ENCODE data around the gene PDE9A.

Gene PDE9A

DNA sequence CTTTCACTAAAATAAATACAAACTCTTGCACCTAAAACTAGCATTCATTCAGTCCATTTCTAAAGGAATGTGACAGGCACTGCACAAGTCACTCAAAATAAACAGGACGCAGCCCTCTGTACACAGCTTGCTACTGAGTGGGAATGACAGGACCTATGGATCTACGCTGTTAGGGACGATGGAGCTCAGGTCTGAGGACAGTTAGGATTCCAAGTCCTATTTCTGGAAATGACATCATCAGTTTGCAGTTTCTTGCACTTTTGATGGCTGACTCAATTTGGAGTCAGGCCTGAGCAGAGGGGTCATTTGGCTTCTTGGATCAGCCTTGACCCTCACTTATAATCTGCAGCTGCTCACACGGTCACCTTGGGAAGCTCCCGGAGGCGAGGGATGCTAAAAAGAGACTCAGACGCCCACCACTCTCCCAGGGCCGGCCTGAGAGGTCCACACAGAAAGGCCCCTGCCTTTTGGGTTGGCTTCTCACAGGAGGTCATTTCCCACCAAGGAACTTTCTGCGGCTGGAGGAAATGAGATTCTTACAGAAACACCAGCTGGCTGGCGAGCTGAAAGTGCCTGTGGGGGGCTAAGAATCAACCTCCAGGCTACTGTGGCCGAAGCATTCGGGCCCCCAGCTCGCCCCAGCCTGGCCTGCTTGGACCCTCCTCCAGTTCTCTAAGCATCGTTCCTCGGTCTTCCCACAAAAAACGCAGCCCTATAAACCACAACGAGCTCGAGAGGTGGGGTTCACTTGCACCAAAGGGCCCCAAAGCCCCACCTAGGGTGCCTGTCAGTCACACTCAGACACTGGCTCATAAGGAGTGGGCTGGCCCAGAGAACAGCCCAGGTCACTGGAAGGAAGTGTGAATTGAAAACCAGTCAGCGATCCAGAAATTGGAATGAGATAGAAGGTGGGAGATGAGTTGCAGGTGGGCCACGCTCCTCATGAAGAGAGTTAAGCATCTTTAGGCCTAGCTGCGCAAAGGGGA is 8.9 kb upstream of the PDE9A start:
- DNase-seq, result peak; percentile 39

DNA sequence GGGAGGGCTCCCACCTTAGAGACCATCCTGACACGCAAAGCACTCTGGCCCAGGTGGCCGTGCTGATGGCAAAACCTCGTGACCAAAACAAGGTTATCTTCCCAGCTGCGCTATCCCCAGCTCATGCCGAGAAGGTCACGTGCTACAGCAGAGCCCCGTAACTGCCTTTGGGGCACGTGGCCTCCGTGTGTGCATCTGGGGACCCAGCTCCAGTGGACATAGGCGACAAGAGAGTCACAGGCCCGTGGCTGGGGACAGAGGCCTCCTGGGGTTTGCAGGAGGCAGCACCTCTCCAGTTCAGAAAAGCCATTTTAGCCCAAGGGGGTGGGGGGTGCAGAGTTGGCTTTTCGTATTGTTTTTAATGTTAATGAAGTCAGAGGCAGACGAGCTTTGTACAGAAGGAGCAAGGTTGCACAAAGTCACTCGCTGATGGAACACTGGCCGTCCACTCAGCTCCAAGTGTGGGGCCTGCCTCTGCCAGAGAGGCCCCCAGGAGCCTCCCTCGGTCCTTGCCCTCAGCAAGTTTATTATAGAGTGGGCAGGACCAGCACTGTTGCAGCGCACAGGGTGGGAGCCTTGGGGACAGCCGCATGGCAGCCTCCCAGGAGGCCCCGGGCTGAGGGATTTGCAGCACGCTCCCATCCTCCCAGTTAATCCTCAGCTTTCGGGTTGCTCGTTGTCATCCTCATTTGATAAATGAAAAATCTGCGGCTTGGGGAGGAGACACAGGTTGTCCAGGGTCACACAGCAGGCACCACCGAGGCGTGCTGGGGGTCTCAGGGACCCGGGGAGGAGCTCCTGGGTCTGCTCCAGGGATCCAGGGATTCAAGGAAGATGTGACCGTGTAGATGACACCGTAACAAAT is 8.0 kb upstream of the PDE9A start:
- DNase-seq, result no peak

DNA sequence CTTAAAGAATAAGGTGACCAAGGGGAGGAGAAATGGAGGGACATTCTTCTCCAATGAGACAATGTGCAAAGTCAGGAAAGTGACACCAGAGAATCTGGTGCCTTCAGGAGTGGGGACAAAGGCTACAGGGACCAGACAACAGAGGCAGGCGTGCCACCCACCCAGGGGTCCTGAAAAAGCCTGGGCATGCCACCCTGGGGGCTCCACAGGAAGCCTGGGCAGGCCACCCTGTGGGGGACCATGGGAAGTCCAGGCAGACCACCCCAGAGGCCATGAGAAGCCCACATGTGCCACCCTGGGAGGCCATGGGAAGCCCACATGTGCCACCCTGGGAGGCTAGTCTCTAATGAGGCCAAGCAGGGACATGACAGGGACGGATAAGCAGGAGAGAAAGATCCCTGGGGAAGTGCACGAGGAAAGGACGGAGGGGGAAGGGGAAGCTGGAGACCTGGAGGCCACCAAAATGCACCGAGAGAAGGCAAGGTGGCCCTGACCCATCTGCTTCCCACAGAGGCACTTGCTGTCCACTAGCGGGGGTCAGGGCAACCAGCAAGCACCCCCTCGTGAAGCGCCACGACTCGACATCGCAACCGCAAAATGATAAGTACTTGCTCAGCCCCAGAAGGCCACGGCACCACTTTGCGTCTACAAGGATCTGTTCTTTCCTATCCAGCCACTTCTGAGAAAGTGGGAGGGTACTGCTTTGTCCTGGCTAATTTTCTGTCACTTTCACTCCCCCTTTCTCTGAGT is 7.2 kb upstream of the PDE9A start:
- DNase-seq, result no peak

DNA sequence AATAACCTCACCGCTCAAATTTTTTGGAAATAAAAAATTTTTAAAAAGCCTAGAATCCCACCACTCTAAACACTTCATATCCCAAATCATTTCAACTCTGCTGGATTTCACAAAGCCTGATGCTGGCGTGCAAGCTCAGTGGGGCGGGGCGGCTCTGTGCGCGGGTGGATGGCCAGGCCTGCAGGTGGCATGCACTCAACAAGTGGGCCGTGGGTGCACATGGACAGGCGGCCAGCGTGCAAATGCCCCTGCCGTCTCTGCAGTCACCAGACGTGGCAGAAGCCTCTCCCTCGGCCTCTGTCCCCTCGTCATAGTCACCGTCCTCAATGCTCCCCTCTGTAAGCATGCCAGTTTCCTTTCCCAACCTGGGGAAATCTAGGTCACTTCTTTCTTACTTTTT is 6.6 kb upstream of the PDE9A start:
- DNase-seq, result no peak

DNA sequence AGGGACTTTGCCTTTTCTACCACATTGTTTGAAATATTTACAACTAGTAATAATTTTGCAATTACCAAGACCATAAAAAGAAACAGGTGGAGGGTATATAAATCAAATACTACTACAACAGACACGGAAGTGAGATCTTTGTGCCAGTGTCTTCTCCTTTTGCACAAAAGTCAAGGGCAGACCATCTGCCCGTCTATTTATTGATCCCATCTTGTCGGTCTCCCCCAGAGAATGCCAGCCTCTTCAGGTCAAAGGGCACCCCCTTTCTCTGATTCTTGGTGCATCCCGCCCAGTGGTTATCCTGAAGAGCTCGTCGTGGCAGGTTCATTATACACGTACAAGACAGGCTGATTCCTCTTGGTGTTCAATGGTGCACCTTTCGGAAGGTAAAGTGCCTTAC is 4.8 kb upstream of the PDE9A start:
- no peak for DNase-seq

DNA sequence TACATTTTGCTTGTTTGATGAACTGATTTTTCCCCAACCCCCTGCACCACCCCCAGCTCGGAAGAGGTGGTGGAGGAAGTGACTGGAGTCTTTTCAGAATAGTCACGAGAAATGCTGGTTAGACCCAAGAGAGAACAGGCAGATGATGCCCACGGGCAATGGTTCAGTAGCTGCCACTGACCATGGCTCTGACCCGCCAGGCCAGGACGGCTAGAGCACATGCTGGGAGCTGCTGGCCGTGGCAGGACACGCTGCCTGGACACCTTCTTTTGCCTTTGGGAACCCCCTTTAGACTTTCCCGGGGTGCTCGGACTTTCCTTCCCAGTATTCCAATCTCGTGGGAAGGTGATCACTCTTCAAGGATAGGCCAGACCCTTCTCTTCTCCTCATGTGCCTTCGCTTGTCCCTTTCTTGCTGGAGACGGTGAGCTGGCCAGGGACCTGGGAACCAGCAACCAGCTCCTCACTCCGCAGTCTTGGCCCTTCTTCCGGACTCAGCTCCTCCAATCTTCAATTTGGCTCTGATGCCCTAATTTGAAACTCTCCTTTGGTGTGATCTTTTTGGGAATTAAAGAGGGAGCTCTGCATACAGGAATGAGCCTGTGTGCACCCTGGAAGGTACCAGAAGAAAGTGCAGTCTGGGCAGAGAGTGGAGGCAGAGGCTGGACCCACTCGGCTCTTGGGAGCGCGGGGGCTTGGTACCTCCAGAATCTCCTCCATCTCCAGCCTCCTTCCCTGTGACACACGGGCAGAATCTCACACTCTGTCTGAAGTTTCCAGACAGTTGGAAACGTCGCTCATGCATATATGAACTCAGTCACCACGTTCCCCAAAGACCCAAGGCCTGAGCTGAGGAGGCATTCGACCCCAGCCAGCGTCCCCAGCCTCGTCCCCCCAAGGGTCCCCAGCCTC is 4.0 kb upstream of the PDE9A start:
- no peak for DNase-seq

DNA sequence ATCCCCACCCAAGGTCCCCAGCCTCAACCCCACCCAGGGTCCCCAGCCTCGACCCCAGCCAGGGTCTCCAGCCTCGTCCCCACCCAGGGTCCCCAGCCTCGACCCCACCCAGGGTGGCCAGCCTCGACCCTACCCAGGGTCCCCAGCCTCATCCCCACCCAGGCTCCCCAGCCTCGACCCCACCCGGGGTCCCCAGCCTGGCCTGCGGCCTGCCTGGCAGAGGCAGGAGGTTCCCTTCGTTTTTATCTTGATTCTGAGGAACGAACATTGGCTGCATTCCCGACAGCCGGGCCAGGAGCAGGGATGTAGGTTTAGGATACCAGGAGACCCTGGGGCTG is 3.4 kb upstream of the PDE9A start:
- DNase-seq, result no peak

DNA sequence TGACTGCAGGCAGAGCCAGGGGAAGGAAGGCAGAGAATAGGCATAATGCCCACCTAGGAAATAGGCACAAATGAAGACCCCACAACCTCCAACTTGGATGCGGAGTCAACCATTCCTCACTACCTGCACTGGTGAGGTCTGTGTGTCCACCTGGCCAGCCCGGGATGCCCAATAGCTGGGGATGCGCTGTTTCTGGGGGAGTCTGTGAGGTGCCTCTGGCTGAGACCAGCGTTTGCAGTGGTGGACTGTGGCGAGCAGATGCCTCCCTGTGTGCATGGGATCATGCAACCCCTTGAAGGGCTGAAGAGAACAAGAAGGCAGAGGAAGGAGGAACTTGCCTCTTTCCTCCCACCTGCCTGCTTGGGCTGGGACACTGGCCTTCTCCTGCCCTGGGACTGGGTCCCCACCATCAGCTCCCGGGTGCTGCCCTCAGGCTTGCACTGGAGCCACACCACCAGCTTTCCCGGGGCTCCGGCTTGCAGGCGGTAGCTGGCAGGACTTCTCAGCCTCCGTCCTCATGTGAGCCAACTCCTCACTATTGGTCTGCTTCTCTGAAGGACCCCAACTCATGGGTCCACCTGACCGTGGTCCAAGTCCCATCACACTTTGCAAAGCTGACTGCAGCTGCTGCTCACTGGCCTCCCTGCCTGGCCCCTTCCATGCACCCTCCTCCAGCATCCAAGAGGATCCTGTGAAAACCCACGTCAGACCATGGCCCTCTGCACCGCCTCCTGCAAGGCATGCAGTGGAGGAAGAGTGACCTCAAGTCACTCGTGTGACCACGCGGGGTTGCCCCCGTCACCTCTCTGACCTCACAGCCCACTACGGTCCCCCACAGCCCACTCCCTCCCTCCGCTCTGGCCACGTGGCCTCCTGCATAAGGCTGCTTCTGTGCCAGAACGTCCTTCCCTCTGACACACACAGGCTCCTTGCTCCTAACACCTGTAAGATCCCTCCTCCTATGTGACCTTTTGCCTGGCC is 2.7 kb upstream of the PDE9A start:
- DNase-seq, result no peak

DNA sequence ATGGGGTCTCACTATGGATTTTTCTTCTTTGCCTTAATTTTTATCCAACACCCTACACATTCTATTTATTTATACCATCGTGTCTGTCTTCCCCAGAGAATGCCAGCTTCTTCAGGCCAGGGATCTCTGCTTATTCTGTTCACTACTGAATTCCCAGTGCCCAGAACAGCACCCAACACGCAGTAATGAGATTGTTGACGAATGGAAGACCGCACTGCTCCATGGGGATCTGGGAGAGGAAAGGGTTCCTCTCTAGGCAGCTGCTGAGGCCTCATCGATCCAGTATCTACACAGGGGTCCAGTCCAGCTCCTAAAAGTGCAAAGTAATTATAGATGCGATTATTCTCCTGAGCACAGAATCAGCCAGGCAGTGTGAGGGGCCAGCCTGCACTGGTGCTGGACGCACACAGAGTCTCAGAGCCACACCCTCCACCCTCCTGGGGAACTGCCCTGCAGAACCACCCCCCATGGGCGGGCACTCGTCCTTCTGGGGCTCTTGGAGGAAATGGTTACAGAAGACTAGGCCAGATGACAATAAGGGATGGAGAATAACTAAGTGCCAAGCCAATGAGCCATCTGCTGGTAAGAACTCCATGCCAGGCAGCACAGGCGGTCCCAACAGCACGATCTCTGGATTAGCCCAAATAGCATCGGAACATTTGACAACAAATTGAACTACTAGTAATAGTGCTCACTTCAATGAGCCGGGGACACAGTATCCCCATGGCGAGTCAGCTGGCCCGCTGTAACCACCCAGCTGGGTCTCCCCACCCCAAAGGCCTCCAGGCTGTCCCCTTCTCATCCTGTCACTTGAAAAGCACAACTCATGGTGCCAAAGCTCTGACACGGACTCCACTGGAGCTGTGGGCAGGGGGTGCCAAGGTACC is 1.7 kb upstream of the PDE9A start:
- DNase-seq, result no peak

DNA sequence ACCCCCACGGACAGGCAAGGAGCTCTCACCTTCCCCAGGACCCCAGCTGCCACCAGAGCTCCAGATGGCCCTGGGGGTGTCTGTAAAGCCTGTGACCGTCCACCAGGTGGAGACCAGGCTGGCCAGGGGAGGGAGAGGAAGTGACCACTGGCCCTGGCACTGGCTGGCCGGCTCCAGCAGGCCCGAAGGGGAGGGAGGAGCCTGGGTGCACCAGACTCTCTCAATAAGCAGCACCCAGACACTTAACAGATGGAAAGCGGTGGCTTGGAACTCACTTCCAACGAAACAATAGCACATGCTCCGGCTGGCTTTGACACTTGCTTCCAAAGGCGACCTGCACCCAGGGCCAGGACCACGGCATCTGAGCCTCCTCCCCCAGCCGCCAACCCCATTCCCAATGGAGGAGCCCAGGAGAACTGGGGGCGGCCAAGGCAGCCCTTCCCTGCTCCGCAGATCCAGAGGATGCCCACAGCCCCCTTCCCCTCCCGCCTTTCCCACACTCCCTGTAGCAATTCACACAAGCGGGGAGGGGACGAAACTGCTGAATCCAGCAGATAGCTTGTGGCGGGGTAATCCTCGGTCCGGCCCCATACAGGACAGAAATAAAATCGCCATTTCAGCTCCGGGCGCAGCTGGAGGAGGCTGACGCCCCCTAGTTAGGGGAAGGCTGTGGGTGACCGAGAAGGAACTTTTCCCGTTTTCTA is 742 bp upstream of the PDE9A start:
- no peak for DNase-seq

DNA sequence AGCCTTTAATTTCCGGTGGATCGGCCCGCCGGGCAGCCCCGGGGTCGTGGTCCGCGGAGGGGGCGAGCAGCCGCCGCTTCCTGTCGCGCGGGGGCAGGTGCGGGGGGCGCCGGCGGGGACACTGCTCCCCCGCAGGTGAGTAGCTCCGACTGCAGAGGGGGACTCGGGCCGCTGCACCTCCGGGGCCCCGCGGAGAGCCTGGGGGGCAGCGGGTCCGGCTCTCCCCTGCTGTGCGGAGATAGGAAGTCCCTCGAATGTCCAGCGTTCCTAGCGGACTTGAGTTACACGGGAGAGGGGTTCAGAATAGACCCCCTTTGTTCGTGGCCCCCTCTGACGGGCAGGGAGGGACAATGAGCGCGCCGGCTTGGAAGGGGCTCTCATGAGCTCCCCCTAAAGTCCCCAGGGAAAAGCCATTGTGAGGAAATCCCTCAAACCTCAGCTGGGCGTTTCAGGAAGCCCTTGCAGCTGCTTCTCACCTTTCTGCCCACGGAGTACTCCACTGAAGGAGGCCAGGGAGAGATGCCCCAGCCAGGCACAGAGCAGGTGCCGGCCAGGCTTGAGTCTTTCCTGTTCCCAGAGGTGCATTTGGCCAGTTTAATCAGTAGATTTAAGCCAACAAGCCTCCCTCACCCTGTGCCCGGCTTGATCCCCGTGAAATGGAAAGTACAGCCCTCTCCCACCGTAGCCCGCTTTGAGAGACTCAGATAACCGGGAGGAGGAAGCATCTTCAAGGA is 925 bp downstream of the PDE9A start:
- DNase-seq, result no peak

DNA sequence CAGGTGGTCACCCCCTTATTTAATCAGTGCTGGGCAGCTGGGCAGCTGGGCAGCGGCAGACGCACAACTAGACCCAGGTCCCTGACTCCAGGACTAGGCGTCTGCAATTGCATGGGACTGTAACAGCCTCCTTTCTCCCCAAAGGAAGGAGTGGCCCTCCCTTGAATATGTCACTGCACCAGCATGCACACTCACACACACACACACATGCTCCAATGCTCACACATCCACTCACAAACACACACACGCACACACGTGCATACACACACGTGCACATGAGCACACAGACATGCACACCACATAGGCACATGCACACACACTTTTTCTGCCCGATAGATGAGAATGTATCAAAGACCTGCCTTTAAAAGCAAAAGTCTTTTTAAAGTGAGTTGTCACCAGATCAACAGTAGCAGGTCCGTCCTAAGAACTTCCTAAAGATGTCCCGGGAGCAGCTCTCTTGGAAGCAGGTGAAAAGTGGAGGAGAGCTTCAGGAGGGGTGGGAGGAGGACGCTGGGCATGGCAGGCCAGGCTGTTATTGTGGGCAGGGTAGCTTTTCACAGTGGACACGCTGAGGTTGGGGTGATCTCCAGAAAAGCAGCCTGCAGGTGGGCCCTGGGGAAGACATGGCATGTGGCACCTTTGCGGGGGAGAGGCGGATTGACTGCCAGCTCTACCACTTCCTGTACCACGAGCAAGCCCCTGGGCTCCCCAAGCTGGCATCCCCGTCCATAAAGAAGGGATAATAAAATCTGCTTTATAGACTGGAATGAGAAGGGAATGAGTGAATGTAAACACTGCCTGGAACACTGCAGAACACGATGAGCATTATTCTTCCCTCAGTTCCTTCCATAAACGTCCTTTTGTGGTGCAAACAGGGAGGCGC is 1.7 kb downstream of the PDE9A start:
- DNase-seq, result no peak

DNA sequence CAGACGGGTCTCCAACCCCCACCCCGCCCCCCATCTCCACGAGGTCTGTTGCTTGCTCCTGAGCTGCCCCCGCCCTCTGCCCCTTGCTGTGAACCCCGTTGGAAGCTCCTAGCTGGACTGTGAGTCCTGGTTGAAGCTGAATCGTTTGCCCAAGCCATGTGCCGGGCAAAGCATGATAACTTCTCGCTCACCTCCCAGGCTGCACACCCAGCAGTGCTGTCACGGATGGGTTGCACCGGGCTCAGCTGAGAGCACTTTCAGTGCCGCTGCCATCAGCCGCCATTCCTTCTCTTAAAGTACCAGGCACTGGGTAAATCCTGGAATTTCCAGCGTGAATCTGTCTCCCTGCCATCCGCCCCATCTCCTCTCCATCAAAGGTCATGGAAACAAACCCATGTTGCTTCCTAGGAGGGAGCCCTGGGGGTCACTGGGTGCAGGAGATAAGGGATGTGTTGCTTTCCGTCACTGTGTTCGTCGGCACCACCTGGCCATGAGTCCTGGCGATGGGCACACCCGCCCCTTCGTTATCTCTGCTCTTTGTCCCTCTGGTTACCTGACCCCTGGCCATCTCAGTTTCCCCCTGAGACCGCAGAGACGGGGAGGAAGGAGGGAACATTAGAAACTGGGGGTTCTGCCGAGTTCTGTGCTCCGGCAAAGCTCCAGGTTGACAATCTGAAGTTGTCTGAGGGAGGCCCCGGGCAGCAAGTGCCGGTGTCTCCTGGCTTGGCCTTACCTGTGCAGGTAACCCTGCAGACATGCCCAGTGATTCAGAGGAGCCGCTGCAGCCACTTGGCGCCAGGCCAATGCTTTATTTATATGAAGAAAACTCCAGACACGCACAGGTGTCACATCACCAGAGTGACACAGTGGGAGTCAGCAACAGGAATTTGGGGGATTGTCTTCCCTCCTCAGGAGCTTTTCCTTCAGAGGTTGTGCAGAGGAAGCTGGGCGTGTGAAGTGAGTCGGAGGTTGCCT is 2.7 kb downstream of the PDE9A start:
- no peak for DNase-seq

DNA sequence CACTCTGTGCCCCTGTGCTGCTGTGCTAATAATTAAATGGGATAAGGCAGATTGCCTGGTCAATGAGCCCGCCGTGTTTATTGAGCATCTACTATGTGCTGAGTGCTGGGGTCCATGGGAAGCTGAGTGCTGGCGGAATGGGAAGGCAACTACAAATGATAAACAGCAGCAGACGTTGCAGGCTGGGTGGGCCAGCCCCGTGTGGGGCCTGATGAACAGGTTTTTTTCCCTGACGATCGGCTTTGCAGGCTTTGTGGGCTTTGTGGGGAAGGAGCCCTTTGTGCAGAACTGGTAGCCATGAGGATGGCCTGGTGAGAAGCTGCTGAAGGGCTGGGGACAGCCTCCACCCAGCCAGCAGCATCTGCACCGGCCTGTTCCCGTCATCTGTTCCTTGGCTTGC is 3.5 kb downstream of the PDE9A start:
- DNase-seq, result no peak

DNA sequence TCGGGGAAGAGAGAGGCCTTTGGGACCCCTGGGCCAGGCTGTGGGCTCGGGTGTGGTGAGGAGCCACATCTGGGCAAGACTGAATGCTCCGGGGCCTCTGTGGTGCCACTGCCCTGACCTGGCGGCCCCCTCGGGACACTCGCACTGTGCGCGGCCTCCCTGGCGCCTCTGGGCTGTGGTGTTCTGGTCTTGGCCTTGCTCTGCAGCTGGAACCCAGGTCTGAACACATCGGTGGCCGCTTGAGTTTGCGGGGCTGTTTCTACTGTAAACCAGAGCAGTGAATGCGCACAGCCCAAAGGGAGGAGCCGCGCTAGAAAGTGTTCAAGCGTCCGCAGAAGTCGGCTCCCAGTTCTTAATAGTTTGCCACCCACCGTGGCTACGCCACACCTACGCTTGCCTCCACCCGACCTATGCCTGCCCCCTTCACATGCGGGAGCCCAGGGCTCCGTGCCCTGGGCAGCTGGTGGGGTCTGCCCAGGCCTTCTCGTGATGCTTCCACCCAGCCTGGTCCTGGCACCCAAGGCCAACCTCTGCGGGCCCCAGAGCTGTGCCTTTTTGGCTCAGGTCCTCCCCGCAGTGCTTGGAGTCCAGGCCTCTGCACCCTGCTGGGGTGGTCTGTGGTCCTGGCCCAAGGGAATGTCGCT is 4.4 kb downstream of the PDE9A start:
- no peak for DNase-seq

All from fibroblast of upper back skin (primary cell).